HEK293 (cell line): ENCODE results near the gene H2AZ2.

ENCODE experiments used
- ELK4 ChIP-seq: IDR thresholded peaks from 2 replicates; pipeline ENCODE4 v1.6.1; 2011; ENCODE audit warnings: mild to moderate bottlenecking, low read depth, low read length, borderline replicate concordance
- WT1 ChIP-seq: fragments of 450-650 bp; formaldehyde crosslinking; IDR thresholded peaks from 2 replicates; pipeline ENCODE4 v1.5.1; 2016; ENCODE audit warnings: missing biosample characterization, missing genetic modification characterization
- YY1 ChIP-seq: fragments of 450-650 bp; formaldehyde crosslinking; IDR thresholded peaks from 2 replicates; pipeline ENCODE4 v1.5.1; 2018; ENCODE audit warnings: missing biosample characterization, missing genetic modification characterization
- ZBTB48 ChIP-seq: fragments of 450-650 bp; formaldehyde crosslinking; IDR thresholded peaks from 2 replicates; pipeline ENCODE4 v1.5.1; 2016; ENCODE audit warnings: missing biosample characterization, missing genetic modification characterization
- ZFP3 ChIP-seq: fragments of 450-650 bp; formaldehyde crosslinking; IDR thresholded peaks from 2 replicates; pipeline ENCODE4 v1.5.1; 2016; ENCODE audit warnings: low read depth, missing biosample characterization, missing genetic modification characterization
- ZFP37 ChIP-seq: fragments of 450-650 bp; formaldehyde crosslinking; IDR thresholded peaks from 2 replicates; pipeline ENCODE4 v1.5.1; 2016; ENCODE audit warnings: missing biosample characterization, missing genetic modification characterization
- ZNF184 ChIP-seq: fragments of 450-650 bp; IDR thresholded peaks from 2 replicates; pipeline ENCODE4 v1.5.1; 2018; ENCODE audit warnings: missing biosample characterization, mild to moderate bottlenecking, missing genetic modification characterization
- ZNF555 ChIP-seq: fragments of 450-650 bp; formaldehyde crosslinking; conservative IDR thresholded peaks from 2 replicates; pipeline ENCODE4 v1.5.1; 2017; ENCODE audit warnings: missing biosample characterization, mild to moderate bottlenecking, missing genetic modification characterization, inconsistent platforms
- ZNF571 ChIP-seq: fragments of 450-650 bp; formaldehyde crosslinking; IDR thresholded peaks from 2 replicates; pipeline ENCODE4 v1.5.0; 2017; ENCODE audit warnings: missing biosample characterization, missing genetic modification characterization
- ZNF585B ChIP-seq: fragments of 450-650 bp; formaldehyde crosslinking; IDR thresholded peaks from 2 replicates; pipeline ENCODE4 v1.5.1; 2016; ENCODE audit warnings: missing biosample characterization, missing genetic modification characterization
- ZNF670 ChIP-seq: fragments of 450-650 bp; formaldehyde crosslinking; IDR thresholded peaks from 2 replicates; pipeline ENCODE4 v1.5.1; 2016; ENCODE audit warnings: missing biosample characterization, missing genetic modification characterization, low read depth
- ZNF76 ChIP-seq: fragments of 450-650 bp; formaldehyde crosslinking; IDR thresholded peaks from 2 replicates; pipeline ENCODE4; 2016; ENCODE audit warnings: low read depth, missing biosample characterization, missing genetic modification characterization, borderline replicate concordance
- ZNF791 ChIP-seq: fragments of 450-650 bp; formaldehyde crosslinking; IDR thresholded peaks from 2 replicates; pipeline ENCODE4 v1.5.1; 2016; ENCODE audit warnings: missing biosample characterization, missing genetic modification characterization
- ZXDB ChIP-seq: fragments of 450-650 bp; formaldehyde crosslinking; IDR thresholded peaks from 2 replicates; pipeline ENCODE4 v1.5.1; 2016; ENCODE audit warnings: missing biosample characterization, missing genetic modification characterization
- TF ChIP-seq, protein P1 (sequence below): fragments of 450-650 bp; formaldehyde crosslinking; IDR thresholded peaks from 2 replicates; pipeline ENCODE4 v1.5.1; 2017; ENCODE audit warnings: missing biosample characterization, mild to moderate bottlenecking, missing genetic modification characterization, moderate library complexity
- TF ChIP-seq, protein P2 (sequence below): fragments of 450-650 bp; formaldehyde crosslinking; IDR thresholded peaks from 2 replicates; pipeline ENCODE4 v1.5.1; 2016; ENCODE audit warnings: missing biosample characterization, missing genetic modification characterization
- TF ChIP-seq, protein P3 (sequence below): fragments of 450-650 bp; formaldehyde crosslinking; IDR thresholded peaks from 2 replicates; pipeline ENCODE4 v1.5.1; 2017; ENCODE audit warnings: missing biosample characterization, missing genetic modification characterization
- TF ChIP-seq, protein P4 (sequence below): fragments of 450-650 bp; formaldehyde crosslinking; IDR thresholded peaks from 2 replicates; pipeline ENCODE4 v1.5.0; 2017; ENCODE audit warnings: missing biosample characterization, missing genetic modification characterization, borderline replicate concordance
- TF ChIP-seq, protein P5 (sequence below): fragments of 450-650 bp; formaldehyde crosslinking; IDR thresholded peaks from 2 replicates; pipeline ENCODE4 v1.5.1; 2016; ENCODE audit warnings: missing biosample characterization, missing genetic modification characterization, borderline replicate concordance
- TF ChIP-seq, protein P6 (sequence below): fragments of 450-650 bp; formaldehyde crosslinking; conservative IDR thresholded peaks from 2 replicates; pipeline ENCODE4 v1.5.1; 2016; ENCODE audit warnings: low read depth, missing biosample characterization, missing genetic modification characterization

H2AZ2 gene

DNA sequence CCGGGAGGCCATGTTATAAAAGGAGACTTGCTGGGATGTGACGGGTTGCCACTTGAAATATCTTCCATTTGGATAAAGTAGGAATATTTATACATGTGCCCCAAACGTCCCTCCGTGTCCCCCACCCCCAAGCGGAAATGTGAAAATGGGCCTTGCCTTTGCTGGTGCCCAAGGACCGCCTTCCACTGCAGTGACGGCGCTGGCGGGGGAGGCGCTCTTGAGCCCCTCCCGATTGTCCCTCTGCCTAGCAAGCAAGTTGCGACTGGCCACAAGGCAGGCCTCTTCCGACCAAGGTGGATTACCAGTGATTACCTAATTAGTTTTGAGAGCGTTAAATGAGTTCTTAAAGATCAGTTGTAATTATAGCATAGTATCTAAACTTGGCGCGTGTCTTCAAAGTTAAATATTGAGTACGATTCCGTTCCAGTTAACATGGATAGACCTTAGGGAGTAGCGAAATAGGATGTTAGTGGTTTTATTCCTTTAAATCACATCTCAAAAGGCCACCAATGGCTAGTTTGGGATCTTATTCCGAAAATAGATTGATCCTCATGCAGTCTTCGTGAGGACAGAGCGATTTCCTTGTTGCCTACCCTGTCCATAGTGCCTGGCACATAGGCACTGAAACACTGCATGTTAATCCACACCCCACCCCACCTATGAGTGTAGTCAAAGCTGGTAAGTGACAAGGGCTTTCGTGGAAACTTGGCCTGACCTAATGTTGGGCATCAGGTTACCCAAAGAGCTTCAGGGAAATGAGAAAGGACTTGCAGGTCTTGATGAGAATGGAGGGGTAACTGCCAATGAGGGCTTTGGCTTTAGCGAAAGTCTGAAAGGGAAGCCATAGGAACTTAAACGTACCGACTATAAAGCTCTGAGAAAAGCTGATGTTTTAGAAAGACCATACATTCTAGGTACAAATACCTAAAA, 50.3 kb downstream of the H2AZ2 start (continued):
- TF ChIP-seq, protein P1, sequence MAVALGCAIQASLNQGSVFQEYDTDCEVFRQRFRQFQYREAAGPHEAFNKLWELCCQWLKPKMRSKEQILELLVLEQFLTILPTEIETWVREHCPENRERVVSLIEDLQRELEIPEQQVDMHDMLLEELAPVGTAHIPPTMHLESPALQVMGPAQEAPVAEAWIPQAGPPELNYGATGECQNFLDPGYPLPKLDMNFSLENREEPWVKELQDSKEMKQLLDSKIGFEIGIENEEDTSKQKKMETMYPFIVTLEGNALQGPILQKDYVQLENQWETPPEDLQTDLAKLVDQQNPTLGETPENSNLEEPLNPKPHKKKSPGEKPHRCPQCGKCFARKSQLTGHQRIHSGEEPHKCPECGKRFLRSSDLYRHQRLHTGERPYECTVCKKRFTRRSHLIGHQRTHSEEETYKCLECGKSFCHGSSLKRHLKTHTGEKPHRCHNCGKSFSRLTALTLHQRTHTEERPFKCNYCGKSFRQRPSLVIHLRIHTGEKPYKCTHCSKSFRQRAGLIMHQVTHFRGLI (tag by site-specific recombination), result no peak; the same call in 1 of the 2 replicates
- TF ChIP-seq ELK4 (no peak), YY1 (no peak), ZNF670 (tag by site-specific recombination) (no peak), ZNF791 (tag by site-specific recombination) (no peak), ZBTB48 (tag by site-specific recombination) (no peak), ZNF585B (tag by site-specific recombination) (no peak), ZNF555 (tag by site-specific recombination) (no peak), ZFP3 (tag by site-specific recombination) (no peak), ZNF76 (tag by site-specific recombination) (no peak), ZNF184 (no peak), ZXDB (tag by site-specific recombination) (peak; percentile 9), ZFP37 (tag by site-specific recombination) (no peak), ZNF571 (tag by site-specific recombination) (no peak), WT1 (no peak)
- TF ChIP-seq, protein P2, sequence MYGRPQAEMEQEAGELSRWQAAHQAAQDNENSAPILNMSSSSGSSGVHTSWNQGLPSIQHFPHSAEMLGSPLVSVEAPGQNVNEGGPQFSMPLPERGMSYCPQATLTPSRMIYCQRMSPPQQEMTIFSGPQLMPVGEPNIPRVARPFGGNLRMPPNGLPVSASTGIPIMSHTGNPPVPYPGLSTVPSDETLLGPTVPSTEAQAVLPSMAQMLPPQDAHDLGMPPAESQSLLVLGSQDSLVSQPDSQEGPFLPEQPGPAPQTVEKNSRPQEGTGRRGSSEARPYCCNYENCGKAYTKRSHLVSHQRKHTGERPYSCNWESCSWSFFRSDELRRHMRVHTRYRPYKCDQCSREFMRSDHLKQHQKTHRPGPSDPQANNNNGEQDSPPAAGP (tag by site-specific recombination), result no peak
- TF ChIP-seq, protein P3, sequence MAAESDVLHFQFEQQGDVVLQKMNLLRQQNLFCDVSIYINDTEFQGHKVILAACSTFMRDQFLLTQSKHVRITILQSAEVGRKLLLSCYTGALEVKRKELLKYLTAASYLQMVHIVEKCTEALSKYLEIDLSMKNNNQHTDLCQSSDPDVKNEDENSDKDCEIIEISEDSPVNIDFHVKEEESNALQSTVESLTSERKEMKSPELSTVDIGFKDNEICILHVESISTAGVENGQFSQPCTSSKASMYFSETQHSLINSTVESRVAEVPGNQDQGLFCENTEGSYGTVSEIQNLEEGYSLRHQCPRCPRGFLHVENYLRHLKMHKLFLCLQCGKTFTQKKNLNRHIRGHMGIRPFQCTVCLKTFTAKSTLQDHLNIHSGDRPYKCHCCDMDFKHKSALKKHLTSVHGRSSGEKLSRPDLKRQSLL, result no peak
- TF ChIP-seq, protein P4, sequence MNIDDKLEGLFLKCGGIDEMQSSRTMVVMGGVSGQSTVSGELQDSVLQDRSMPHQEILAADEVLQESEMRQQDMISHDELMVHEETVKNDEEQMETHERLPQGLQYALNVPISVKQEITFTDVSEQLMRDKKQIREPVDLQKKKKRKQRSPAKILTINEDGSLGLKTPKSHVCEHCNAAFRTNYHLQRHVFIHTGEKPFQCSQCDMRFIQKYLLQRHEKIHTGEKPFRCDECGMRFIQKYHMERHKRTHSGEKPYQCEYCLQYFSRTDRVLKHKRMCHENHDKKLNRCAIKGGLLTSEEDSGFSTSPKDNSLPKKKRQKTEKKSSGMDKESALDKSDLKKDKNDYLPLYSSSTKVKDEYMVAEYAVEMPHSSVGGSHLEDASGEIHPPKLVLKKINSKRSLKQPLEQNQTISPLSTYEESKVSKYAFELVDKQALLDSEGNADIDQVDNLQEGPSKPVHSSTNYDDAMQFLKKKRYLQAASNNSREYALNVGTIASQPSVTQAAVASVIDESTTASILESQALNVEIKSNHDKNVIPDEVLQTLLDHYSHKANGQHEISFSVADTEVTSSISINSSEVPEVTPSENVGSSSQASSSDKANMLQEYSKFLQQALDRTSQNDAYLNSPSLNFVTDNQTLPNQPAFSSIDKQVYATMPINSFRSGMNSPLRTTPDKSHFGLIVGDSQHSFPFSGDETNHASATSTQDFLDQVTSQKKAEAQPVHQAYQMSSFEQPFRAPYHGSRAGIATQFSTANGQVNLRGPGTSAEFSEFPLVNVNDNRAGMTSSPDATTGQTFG (tag by site-specific recombination), result no peak
- TF ChIP-seq, protein P5, sequence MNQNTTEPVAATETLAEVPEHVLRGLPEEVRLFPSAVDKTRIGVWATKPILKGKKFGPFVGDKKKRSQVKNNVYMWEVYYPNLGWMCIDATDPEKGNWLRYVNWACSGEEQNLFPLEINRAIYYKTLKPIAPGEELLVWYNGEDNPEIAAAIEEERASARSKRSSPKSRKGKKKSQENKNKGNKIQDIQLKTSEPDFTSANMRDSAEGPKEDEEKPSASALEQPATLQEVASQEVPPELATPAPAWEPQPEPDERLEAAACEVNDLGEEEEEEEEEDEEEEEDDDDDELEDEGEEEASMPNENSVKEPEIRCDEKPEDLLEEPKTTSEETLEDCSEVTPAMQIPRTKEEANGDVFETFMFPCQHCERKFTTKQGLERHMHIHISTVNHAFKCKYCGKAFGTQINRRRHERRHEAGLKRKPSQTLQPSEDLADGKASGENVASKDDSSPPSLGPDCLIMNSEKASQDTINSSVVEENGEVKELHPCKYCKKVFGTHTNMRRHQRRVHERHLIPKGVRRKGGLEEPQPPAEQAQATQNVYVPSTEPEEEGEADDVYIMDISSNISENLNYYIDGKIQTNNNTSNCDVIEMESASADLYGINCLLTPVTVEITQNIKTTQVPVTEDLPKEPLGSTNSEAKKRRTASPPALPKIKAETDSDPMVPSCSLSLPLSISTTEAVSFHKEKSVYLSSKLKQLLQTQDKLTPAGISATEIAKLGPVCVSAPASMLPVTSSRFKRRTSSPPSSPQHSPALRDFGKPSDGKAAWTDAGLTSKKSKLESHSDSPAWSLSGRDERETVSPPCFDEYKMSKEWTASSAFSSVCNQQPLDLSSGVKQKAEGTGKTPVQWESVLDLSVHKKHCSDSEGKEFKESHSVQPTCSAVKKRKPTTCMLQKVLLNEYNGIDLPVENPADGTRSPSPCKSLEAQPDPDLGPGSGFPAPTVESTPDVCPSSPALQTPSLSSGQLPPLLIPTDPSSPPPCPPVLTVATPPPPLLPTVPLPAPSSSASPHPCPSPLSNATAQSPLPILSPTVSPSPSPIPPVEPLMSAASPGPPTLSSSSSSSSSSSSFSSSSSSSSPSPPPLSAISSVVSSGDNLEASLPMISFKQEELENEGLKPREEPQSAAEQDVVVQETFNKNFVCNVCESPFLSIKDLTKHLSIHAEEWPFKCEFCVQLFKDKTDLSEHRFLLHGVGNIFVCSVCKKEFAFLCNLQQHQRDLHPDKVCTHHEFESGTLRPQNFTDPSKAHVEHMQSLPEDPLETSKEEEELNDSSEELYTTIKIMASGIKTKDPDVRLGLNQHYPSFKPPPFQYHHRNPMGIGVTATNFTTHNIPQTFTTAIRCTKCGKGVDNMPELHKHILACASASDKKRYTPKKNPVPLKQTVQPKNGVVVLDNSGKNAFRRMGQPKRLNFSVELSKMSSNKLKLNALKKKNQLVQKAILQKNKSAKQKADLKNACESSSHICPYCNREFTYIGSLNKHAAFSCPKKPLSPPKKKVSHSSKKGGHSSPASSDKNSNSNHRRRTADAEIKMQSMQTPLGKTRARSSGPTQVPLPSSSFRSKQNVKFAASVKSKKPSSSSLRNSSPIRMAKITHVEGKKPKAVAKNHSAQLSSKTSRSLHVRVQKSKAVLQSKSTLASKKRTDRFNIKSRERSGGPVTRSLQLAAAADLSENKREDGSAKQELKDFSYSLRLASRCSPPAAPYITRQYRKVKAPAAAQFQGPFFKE, result no peak
- TF ChIP-seq, protein P6, sequence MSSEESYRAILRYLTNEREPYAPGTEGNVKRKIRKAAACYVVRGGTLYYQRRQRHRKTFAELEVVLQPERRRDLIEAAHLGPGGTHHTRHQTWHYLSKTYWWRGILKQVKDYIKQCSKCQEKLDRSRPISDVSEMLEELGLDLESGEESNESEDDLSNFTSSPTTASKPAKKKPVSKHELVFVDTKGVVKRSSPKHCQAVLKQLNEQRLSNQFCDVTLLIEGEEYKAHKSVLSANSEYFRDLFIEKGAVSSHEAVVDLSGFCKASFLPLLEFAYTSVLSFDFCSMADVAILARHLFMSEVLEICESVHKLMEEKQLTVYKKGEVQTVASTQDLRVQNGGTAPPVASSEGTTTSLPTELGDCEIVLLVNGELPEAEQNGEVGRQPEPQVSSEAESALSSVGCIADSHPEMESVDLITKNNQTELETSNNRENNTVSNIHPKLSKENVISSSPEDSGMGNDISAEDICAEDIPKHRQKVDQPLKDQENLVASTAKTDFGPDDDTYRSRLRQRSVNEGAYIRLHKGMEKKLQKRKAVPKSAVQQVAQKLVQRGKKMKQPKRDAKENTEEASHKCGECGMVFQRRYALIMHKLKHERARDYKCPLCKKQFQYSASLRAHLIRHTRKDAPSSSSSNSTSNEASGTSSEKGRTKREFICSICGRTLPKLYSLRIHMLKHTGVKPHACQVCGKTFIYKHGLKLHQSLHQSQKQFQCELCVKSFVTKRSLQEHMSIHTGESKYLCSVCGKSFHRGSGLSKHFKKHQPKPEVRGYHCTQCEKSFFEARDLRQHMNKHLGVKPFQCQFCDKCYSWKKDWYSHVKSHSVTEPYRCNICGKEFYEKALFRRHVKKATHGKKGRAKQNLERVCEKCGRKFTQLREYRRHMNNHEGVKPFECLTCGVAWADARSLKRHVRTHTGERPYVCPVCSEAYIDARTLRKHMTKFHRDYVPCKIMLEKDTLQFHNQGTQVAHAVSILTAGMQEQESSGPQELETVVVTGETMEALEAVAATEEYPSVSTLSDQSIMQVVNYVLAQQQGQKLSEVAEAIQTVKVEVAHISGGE, result peak; percentile 62
